ENCODE measurements around the gene C12orf57.

C12orf57 gene

DNA sequence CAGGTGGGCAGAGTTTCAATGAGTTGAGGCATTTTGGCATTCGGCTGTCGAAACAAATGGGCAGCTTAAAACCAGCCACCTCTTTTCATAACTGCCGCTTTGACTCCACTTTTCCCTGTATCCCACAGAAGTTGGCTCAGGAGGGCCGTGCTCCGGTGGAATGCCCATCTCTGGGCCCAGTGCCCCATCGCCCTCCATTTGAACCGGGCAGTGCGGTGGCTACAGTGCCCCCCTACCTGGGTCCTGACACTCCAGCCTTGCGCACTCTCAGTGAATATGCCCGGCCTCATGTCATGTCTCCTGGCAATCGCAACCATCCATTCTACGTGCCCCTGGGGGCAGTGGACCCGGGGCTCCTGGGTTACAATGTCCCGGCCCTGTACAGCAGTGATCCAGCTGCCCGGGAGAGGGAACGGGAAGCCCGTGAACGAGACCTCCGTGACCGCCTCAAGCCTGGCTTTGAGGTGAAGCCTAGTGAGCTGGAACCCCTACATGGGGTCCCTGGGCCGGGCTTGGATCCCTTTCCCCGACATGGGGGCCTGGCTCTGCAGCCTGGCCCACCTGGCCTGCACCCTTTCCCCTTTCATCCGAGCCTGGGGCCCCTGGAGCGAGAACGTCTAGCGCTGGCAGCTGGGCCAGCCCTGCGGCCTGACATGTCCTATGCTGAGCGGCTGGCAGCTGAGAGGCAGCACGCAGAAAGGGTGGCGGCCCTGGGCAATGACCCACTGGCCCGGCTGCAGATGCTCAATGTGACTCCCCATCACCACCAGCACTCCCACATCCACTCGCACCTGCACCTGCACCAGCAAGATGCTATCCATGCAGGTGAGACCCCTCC lies 5.2 kb upstream of the C12orf57 start:
- DNase-seq = no peak
- no peaks in the 10 kb centered on the region for H3K27me3 ChIP-seq (replicated peaks; ENCODE audit: control insufficient read depth, insufficient read depth, low read length, poor library complexity, severe bottlenecking)
- H3K9me3 ChIP-seq (ENCODE audit: control insufficient read depth, low read length) = no peaks in the 10 kb centered on the region
- peaks cover 9% of the 10 kb centered on the region for H3K36me3 ChIP-seq (ENCODE audit: control insufficient read depth, insufficient read depth, low read length)
- no peak overlapping the region for H3K4me3 ChIP-seq (ENCODE audit: insufficient read depth, low read depth, low read length, poor library complexity, severe bottlenecking)
- peak overlapping the region; percentile 43 for H3K27ac ChIP-seq (ENCODE audit: insufficient read depth, low read length, poor library complexity, severe bottlenecking)
- H3K4me1 ChIP-seq (ENCODE audit: control insufficient read depth, insufficient read depth, low read length, poor library complexity, severe bottlenecking) = peaks cover 23% of the 10 kb centered on the region

DNA sequence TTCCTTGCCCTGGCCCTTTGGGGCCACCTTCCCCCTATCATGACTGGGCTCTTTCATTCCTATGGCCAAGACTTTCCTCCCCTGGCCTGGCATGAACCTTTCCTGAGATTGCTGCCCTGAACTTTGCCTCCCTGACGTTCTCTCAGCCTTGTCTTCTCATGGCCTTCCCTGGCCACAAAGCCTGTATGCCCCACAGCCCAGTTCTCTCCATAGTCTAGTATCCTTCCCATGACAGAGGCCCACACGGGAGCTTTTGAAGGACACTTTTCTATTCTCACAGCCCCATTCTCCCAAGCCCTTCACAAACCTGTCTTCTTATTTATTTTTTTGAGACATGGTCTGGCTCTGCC lies 4.7 kb upstream of the C12orf57 start:
- H3K4me1 ChIP-seq (ENCODE audit: control insufficient read depth, insufficient read depth, low read length, poor library complexity, severe bottlenecking) = peaks cover 27% of the 10 kb centered on the region
- H3K4me3 ChIP-seq (ENCODE audit: insufficient read depth, low read depth, low read length, poor library complexity, severe bottlenecking) = no peak overlapping the region
- peaks cover 9% of the 10 kb centered on the region for H3K36me3 ChIP-seq (ENCODE audit: control insufficient read depth, insufficient read depth, low read length)
- no peaks in the 10 kb centered on the region for H3K9me3 ChIP-seq (ENCODE audit: control insufficient read depth, low read length)
- no peaks in the 10 kb centered on the region for H3K27me3 ChIP-seq (replicated peaks; ENCODE audit: control insufficient read depth, insufficient read depth, low read length, poor library complexity, severe bottlenecking)
- DNase-seq = no peak
- no peak overlapping the region for H3K27ac ChIP-seq (ENCODE audit: insufficient read depth, low read length, poor library complexity, severe bottlenecking)

DNA sequence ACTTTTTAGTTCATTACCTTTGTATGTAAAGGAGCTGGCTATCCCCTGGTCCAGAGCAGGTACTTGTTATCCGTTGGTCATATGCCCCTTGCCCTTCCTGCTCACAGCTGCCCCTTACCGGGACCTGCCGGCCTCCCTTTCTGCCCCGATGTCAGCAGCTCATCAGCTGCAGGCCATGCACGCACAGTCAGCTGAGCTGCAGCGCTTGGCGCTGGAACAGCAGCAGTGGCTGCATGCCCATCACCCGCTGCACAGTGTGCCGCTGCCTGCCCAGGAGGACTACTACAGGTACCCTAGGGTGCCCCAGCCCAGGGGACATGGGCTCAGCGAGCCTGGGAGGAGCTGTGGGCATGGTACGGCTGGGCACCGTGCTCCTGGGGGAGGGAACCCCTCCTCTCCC lies 2.6 kb upstream of the C12orf57 start:
- H3K36me3 ChIP-seq (ENCODE audit: control insufficient read depth, insufficient read depth, low read length) = no peaks in the 10 kb centered on the region
- H3K4me3 ChIP-seq (ENCODE audit: insufficient read depth, low read depth, low read length, poor library complexity, severe bottlenecking) = no peak overlapping the region
- H3K4me1 ChIP-seq (ENCODE audit: control insufficient read depth, insufficient read depth, low read length, poor library complexity, severe bottlenecking) = peaks cover 42% of the 10 kb centered on the region
- H3K27me3 ChIP-seq (replicated peaks; ENCODE audit: control insufficient read depth, insufficient read depth, low read length, poor library complexity, severe bottlenecking) = no peaks in the 10 kb centered on the region
- DNase-seq = no peak
- no peaks in the 10 kb centered on the region for H3K9me3 ChIP-seq (ENCODE audit: control insufficient read depth, low read length)
- H3K27ac ChIP-seq (ENCODE audit: insufficient read depth, low read length, poor library complexity, severe bottlenecking) = no peak overlapping the region

DNA sequence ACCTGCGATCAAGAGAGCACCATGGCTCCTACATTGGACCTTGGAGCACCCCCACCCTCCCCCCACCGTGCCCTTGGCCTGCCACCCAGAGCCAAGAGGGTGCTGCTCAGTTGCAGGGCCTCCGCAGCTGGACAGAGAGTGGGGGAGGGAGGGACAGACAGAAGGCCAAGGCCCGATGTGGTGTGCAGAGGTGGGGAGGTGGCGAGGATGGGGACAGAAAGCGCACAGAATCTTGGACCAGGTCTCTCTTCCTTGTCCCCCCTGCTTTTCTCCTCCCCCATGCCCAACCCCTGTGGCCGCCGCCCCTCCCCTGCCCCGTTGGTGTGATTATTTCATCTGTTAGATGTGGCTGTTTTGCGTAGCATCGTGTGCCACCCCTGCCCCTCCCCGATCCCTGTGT lies 2.0 kb upstream of the C12orf57 start:
- no peak overlapping the region for H3K27ac ChIP-seq (ENCODE audit: insufficient read depth, low read length, poor library complexity, severe bottlenecking)
- no peak for DNase-seq
- no peak overlapping the region for H3K4me3 ChIP-seq (ENCODE audit: insufficient read depth, low read depth, low read length, poor library complexity, severe bottlenecking)
- no peaks in the 10 kb centered on the region for H3K27me3 ChIP-seq (replicated peaks; ENCODE audit: control insufficient read depth, insufficient read depth, low read length, poor library complexity, severe bottlenecking)
- H3K36me3 ChIP-seq (ENCODE audit: control insufficient read depth, insufficient read depth, low read length) = no peaks in the 10 kb centered on the region
- H3K9me3 ChIP-seq (ENCODE audit: control insufficient read depth, low read length) = no peaks in the 10 kb centered on the region
- peaks cover 40% of the 10 kb centered on the region for H3K4me1 ChIP-seq (ENCODE audit: control insufficient read depth, insufficient read depth, low read length, poor library complexity, severe bottlenecking)

DNA sequence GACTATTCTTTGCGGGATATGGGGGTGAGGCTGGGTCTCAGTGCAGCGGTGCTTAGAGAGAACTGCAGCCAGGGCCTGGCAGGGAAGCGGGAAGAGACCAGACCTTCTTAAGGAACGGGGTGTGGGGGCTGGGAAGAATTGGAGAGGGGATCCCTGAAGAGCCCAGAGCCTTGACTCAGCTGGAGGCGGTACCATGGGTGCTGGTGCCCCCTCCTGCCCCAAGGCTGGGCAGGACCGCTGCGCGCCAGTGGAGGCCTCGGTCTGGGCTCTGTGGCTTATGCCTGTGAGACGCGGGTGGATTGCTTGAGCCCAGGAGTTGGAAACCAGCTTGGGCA lies 1.5 kb upstream of the C12orf57 start:
- Histone ChIP-seq H3K9me3 (ENCODE audit: control insufficient read depth, low read length) (no peaks in the 10 kb centered on the region), H3K27ac (ENCODE audit: insufficient read depth, low read length, poor library complexity, severe bottlenecking) (peak overlapping the region; percentile 7), H3K27me3 (replicated peaks; ENCODE audit: control insufficient read depth, insufficient read depth, low read length, poor library complexity, severe bottlenecking) (no peaks in the 10 kb centered on the region), H3K36me3 (ENCODE audit: control insufficient read depth, insufficient read depth, low read length) (no peaks in the 10 kb centered on the region), H3K4me3 (ENCODE audit: insufficient read depth, low read depth, low read length, poor library complexity, severe bottlenecking) (no peak overlapping the region), H3K4me1 (ENCODE audit: control insufficient read depth, insufficient read depth, low read length, poor library complexity, severe bottlenecking) (peaks cover 40% of the 10 kb centered on the region)
- DNase-seq = no peak

DNA sequence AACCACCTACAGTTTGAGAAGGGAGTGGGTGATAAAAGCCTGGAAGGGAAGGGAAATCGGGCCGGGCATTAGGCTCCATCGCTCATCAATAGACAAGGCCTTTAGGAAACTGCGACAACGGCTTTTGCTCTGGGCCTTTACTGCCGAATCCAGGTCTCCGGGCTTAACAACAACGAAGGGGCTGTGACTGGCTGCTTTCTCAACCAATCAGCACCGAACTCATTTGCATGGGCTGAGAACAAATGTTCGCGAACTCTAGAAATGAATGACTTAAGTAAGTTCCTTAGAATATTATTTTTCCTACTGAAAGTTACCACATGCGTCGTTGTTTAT lies 467 bp upstream of the C12orf57 start:
- Histone ChIP-seq H3K36me3 (ENCODE audit: control insufficient read depth, insufficient read depth, low read length) (no peaks in the 10 kb centered on the region), H3K4me3 (ENCODE audit: insufficient read depth, low read depth, low read length, poor library complexity, severe bottlenecking) (no peak overlapping the region), H3K9me3 (ENCODE audit: control insufficient read depth, low read length) (no peaks in the 10 kb centered on the region), H3K27me3 (replicated peaks; ENCODE audit: control insufficient read depth, insufficient read depth, low read length, poor library complexity, severe bottlenecking) (no peaks in the 10 kb centered on the region), H3K4me1 (ENCODE audit: control insufficient read depth, insufficient read depth, low read length, poor library complexity, severe bottlenecking) (peaks cover 36% of the 10 kb centered on the region), H3K27ac (ENCODE audit: insufficient read depth, low read length, poor library complexity, severe bottlenecking) (peak overlapping the region; percentile 95)
- DNase-seq = peak; percentile 71 to 78 (median 71)

DNA sequence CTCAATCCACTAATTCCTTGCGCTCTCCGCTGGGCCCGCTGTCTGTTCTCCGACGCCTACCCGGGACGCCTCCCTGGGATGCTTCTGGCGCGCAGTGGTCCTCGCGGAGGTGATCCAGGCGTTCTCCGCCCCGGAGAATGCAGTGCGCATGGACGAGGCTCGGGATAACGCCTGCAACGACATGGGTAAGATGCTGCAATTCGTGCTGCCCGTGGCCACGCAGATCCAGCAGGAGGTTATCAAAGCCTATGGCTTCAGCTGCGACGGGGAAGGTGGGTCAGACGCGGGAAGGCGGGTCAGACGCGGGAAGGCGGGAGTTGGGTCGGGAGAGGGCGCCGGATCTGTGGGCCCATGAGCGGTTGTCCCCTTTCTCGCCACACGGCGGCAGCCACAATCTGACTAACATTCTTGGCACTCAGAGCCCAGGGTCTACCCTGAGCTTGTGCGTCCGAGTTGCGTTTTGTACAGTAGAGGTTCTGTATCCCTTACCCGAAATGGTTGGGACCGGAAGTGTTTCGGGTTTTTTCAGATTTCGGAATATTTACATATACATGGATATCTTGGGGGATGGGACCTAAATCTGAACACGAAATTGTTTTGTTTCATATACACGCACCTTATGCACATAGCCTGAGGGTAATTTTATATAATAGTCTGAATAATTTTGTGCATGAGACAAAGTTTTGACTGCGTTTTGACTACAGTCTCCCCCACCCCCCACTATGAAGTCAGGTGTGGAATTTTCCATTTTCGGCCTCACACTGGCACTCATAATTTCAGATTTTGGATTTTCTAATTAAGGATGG lies 762 bp downstream of the C12orf57 start:
- Histone ChIP-seq H3K27me3 (replicated peaks; ENCODE audit: control insufficient read depth, insufficient read depth, low read length, poor library complexity, severe bottlenecking) (no peaks in the 10 kb centered on the region), H3K4me1 (ENCODE audit: control insufficient read depth, insufficient read depth, low read length, poor library complexity, severe bottlenecking) (peaks cover 46% of the 10 kb centered on the region)

DNA sequence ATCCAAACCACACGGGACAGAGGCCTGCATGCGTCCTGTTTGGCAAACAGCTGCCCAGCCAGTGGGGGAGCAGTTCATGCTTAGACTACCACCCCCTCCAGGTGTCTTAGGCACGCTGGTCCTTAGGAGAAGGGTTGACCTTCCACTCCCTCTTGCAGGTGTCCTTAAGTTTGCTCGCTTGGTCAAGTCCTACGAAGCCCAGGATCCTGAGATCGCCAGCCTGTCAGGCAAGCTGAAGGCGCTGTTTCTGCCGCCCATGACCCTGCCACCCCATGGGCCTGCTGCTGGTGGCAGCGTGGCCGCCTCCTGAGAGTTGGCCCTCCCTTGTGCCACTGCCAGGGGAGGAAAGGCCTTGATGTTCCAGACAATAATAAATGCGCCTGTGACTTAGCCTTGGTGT lies 1.8 kb downstream of the C12orf57 start:
- H3K27ac ChIP-seq (ENCODE audit: insufficient read depth, low read length, poor library complexity, severe bottlenecking) = peak overlapping the region; percentile 95
- H3K27me3 ChIP-seq (replicated peaks; ENCODE audit: control insufficient read depth, insufficient read depth, low read length, poor library complexity, severe bottlenecking) = no peaks in the 10 kb centered on the region
- H3K4me1 ChIP-seq (ENCODE audit: control insufficient read depth, insufficient read depth, low read length, poor library complexity, severe bottlenecking) = peaks cover 56% of the 10 kb centered on the region
- no peaks in the 10 kb centered on the region for H3K9me3 ChIP-seq (ENCODE audit: control insufficient read depth, low read length)
- H3K36me3 ChIP-seq (ENCODE audit: control insufficient read depth, insufficient read depth, low read length) = no peaks in the 10 kb centered on the region
- DNase-seq = no peak
- peak overlapping the region; percentile 51 for H3K4me3 ChIP-seq (ENCODE audit: insufficient read depth, low read depth, low read length, poor library complexity, severe bottlenecking)

More for the DNA sequence above, 762 bp downstream of the C12orf57 start:
- Histone ChIP-seq H3K9me3 (ENCODE audit: control insufficient read depth, low read length) (no peaks in the 10 kb centered on the region), H3K36me3 (ENCODE audit: control insufficient read depth, insufficient read depth, low read length) (no peaks in the 10 kb centered on the region), H3K27ac (ENCODE audit: insufficient read depth, low read length, poor library complexity, severe bottlenecking) (peak overlapping the region; percentile 95), H3K4me3 (ENCODE audit: insufficient read depth, low read depth, low read length, poor library complexity, severe bottlenecking) (peak overlapping the region; percentile 79)
- DNase-seq = peak; percentile 77 to 83 (median 82)

DNA sequence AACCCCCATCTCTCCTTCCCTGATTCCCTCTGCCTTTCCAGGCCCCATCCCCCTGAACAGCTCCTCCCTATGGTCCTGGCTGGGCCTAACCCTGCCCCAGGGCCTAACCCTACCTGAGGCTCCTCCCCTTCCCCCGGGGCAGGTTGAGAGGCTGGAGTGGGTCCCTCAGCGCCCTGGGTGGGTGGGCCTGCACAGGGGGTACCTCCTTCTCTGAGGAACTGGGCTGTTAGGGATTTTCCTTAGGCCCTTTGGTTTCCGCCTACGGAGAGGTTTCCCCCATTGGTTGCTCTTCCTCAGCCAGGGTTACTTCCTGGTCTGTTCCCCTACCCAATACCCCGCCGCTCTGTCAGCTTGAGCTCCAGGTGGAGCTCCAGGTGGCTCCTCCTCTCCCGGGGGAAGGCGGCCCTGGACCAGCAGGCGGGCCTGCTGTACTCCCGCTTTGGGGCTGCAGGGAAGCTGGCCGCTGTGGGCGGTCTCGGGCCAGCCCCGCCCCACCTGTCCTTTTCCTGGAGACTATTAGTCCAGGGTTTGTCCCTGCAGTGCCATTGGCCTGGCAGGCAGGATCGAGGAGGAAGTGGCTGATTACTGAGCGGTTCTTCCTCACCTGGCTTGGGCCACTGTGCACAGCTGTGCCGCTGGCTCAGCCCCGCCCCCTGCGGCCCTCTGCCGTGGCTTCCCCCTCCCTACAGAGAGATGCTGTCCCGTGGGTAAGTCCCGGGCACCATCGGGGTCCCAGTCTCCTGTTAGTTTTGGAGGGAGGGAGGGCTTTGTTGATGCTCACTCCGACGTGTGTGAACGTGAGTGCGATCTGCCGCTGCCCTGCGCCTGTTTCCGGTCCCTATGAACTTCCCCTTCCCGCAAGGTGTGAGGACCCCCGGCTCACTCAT lies 2.5 kb downstream of the C12orf57 start:
- no peaks in the 10 kb centered on the region for H3K27me3 ChIP-seq (replicated peaks; ENCODE audit: control insufficient read depth, insufficient read depth, low read length, poor library complexity, severe bottlenecking)
- no peaks in the 10 kb centered on the region for H3K36me3 ChIP-seq (ENCODE audit: control insufficient read depth, insufficient read depth, low read length)
- H3K9me3 ChIP-seq (ENCODE audit: control insufficient read depth, low read length) = no peaks in the 10 kb centered on the region
- H3K4me1 ChIP-seq (ENCODE audit: control insufficient read depth, insufficient read depth, low read length, poor library complexity, severe bottlenecking) = peaks cover 61% of the 10 kb centered on the region
- peak; percentile 56 to 73 (median 67) for DNase-seq
- H3K27ac ChIP-seq (ENCODE audit: insufficient read depth, low read length, poor library complexity, severe bottlenecking) = peak overlapping the region; percentile 95
- peak overlapping the region; percentile 51 for H3K4me3 ChIP-seq (ENCODE audit: insufficient read depth, low read depth, low read length, poor library complexity, severe bottlenecking)

Measured in effector memory CD4-positive, alpha-beta T cell (primary cell).